A549 (cell line): ENCODE data around the gene SLC4A3. TPM values are rescaled to one million over a fixed set of nuclear protein-coding genes. Genes with fewer than 3 reads are reported as not detected.

Experiments used
- ATAC-seq, 2 experiments: fragments of 200-7000 bp in 1 of 2; fragments of >200 bp in 1 of 2; cut with Nextera tagmentation in 1 of 2; cut with Tn5 transposase in 1 of 2; 3 replicates each; pipeline versions ENCODE4 v1.8.0 to v1.9.1; 2018 to 2020; ENCODE audit warnings: mild to moderate bottlenecking in 1 of 2, moderate library complexity in 1 of 2
- CTCF ChIA-PET: fragments of 300-600 bp; sonication (Branson Sonifier 250); formaldehyde crosslinking; extraction: SDS; loops from one replicate; lab custom pipeline; 2021; ENCODE audit warnings: antibody characterized with exemption, inconsistent platforms; lab: Yijun Ruan, JAX
- POLR2A ChIA-PET: fragments of 350-600 bp; formaldehyde crosslinking; extraction: SDS; loops from one replicate; lab custom pipeline; 2021; ENCODE audit warnings: antibody characterized with exemption, inconsistent platforms; lab: Yijun Ruan, JAX
- DNase-seq, 2 experiments: peaks; one replicate each; pipeline versions ENCODE4 v3.0.0 to v3.0.0-alpha.2; 2011 to 2016; ENCODE audit warnings: low read depth in 1 of 2, low spot score in 1 of 2
- FAIRE-seq: peaks from 2 replicates; lab custom pipeline; 2011; peaks lifted over from hg19 to GRCh38; lab: Jason Lieb, UNC
- H3K27ac ChIP-seq, 2 experiments: fragments of >200 bp; sonication (Bioruptor Twin); formaldehyde crosslinking; 3 replicates each; pipeline ENCODE4 v1.5.1; 2016 to 2017
- H3K4me1 ChIP-seq: fragments of >200 bp; sonication (Bioruptor Twin); formaldehyde crosslinking; 3 replicates; pipeline ENCODE4 v1.6.1; 2016
- H3K4me2 ChIP-seq: fragments of >200 bp; sonication (Bioruptor Twin); formaldehyde crosslinking; 3 replicates; pipeline ENCODE4 v1.6.1; 2016
- H3K4me3 ChIP-seq: fragments of >200 bp; sonication (Bioruptor Twin); formaldehyde crosslinking; 3 replicates; pipeline ENCODE4 v1.5.1; 2016
- H3K9me3 ChIP-seq: fragments of >200 bp; sonication (Bioruptor Twin); formaldehyde crosslinking; 3 replicates; pipeline ENCODE4 v1.6.1; 2016
- CBX2 ChIP-seq: fragments of 200-600 bp; sonication (generic); IDR thresholded peaks from 2 replicates; pipeline ENCODE4 v1.6.1; 2016; ENCODE audit warnings: low read depth, mild to moderate bottlenecking, borderline replicate concordance
- CEBPB ChIP-seq, 2 experiments: fragments of >200 bp in 1 of 2; sonication (Bioruptor Twin) in 1 of 2; formaldehyde crosslinking in 1 of 2; IDR thresholded peaks; 2 replicates each; pipeline ENCODE4 v1.6.1; 2012 to 2016
- CHD2 ChIP-seq: fragments of 150-350 bp; IDR thresholded peaks from 2 replicates; pipeline ENCODE4 v1.6.1; 2014; ENCODE audit warnings: low read length; ENCODE audit not compliant: partially characterized antibody
- EHF ChIP-seq: fragments of 250-450 bp; sonication (Bioruptor Pico); IDR thresholded peaks from 2 replicates; pipeline ENCODE4 v1.5.0; 2020; ENCODE audit warnings: mild to moderate bottlenecking
- EHMT2 ChIP-seq: fragments of 200-600 bp; sonication (generic); IDR thresholded peaks from 2 replicates; pipeline ENCODE4 v1.6.1; 2016; ENCODE audit warnings: antibody characterized with exemption, low read depth, mild to moderate bottlenecking, moderate library complexity
- ESRRA ChIP-seq: fragments of 150-350 bp; IDR thresholded peaks from 2 replicates; pipeline ENCODE4 v1.6.1; 2014; ENCODE audit warnings: mild to moderate bottlenecking, low read length, borderline replicate concordance
- FOSL2 ChIP-seq, 2 experiments: fragments of 450-650 bp in 1 of 2; fragments of >200 bp in 1 of 2; sonication (Bioruptor Twin) in 1 of 2; formaldehyde crosslinking; IDR thresholded peaks; 2 replicates each; pipeline versions ENCODE4 v1.5.0 to v1.6.1; 2016 to 2020; ENCODE audit warnings: mild to moderate bottlenecking in 1 of 2, moderate library complexity in 1 of 2
- HDAC2 ChIP-seq: fragments of 200-600 bp; sonication (generic); IDR thresholded peaks from 2 replicates; pipeline ENCODE4 v1.6.1; 2016
- HOXB5 ChIP-seq: fragments of 250-450 bp; sonication (Bioruptor Pico); IDR thresholded peaks from 2 replicates; pipeline ENCODE4 v1.5.0; 2020; ENCODE audit warnings: mild to moderate bottlenecking, moderate library complexity
- MAZ ChIP-seq: fragments of 150-350 bp; IDR thresholded peaks from 2 replicates; pipeline ENCODE4 v1.6.1; 2014; ENCODE audit warnings: antibody characterized with exemption, low read depth, low read length, borderline replicate concordance
- NR3C1 ChIP-seq: fragments of >200 bp; sonication (Bioruptor Twin); formaldehyde crosslinking; IDR thresholded peaks from 3 replicates; pipeline ENCODE4 v1.6.1; 2017
- PBX3 ChIP-seq: IDR thresholded peaks from 2 replicates; pipeline ENCODE4 v1.6.1; 2012
- PHF8 ChIP-seq: fragments of 200-600 bp; sonication (generic); IDR thresholded peaks from 2 replicates; pipeline ENCODE4 v1.6.1; 2016; ENCODE audit warnings: low read depth, mild to moderate bottlenecking, antibody characterized with exemption, moderate library complexity, borderline replicate concordance
- SMC3 ChIP-seq: fragments of >200 bp; sonication (Bioruptor Twin); formaldehyde crosslinking; IDR thresholded peaks from 3 replicates; pipeline ENCODE4 v1.6.1; 2018; ENCODE audit warnings: inconsistent platforms
- SREBF2 ChIP-seq: fragments of 450-650 bp; IDR thresholded peaks from 2 replicates; pipeline ENCODE4 v1.6.1; 2014; ENCODE audit warnings: mild to moderate bottlenecking, moderate library complexity
- USF2 ChIP-seq: fragments of 450-650 bp; IDR thresholded peaks from 2 replicates; pipeline ENCODE4 v1.6.1; 2014; ENCODE audit warnings: antibody characterized with exemption
- ZFP36 ChIP-seq: fragments of 450-650 bp; IDR thresholded peaks from 2 replicates; pipeline ENCODE4 v1.6.1; 2014; ENCODE audit warnings: borderline replicate concordance; ENCODE audit not compliant: partially characterized antibody
- ZSCAN20 ChIP-seq: fragments of 250-450 bp; sonication (Bioruptor Pico); IDR thresholded peaks from 2 replicates; pipeline ENCODE4 v1.8.0; 2022; ENCODE audit warnings: mild to moderate bottlenecking, moderate library complexity
- WGBS: methylation state at CpG from one replicate; pipeline ENCODE4 v1.1.6; 2017; ENCODE audit errors: missing lambda C conversion rate; 5-methylcytosine and 5-hydroxymethylcytosine counted together
- polyA plus RNA-seq, 4 experiments: library from polyadenylated mRNA; depleted of rRNA in 3 of 4; stranded (reverse); fragments of >200 nt; fragmentation: RNase III in 1 of 4; extraction: RNeasy Plus Mini Kit Qiagen cat#74134 plus additional on column Dnase treatment in 1 of 4; gene quantifications; 2 replicates in 3 of 4; 3 replicates in 1 of 4; pipeline ENCODE4 v1.2.3, GENCODE V29; 2011 to 2017
- TF ChIP-seq, protein P1 (sequence below): fragments of >200 bp; sonication (Bioruptor Twin); formaldehyde crosslinking; IDR thresholded peaks from 3 replicates; pipeline ENCODE4 v1.6.1; 2016
- TF ChIP-seq, protein P2 (sequence below): fragments of 200-600 bp; sonication (generic); IDR thresholded peaks from 2 replicates; pipeline ENCODE4 v1.6.1; 2016; ENCODE audit warnings: antibody characterized with exemption, mild to moderate bottlenecking, moderate library complexity

Gene SLC4A3
- polyA plus RNA-seq, 2 of the 4 experiments (the other 2 are of a cell fraction): 1.4 to 3.6 TPM

GRCh38 chr2:219641390-219642068 is 14.1 kb downstream of the SLC4A3 start:
- no peak for TF ChIP-seq PBX3
- no peak for TF ChIP-seq ESRRA
- no peak for TF ChIP-seq CHD2
- TF ChIP-seq, all 56 proteins: peak for 0
- H3K9me3 ChIP-seq: no peaks in the 10 kb centered on the region
- 60% methylated on average over 7 of the region's 7 CpGs for WGBS
- no peak overlapping the region for H3K27ac ChIP-seq
- CTCF ChIA-PET: interaction anchor here (0.7 to 6.6 kb wide), 15 partner anchors 11 to 1932 kb away, joined by 3 to 68 read pairs (median 6); partner anchors contain the start of gene OBSL1
- H3K4me2 ChIP-seq: no peak overlapping the region
- POLR2A ChIA-PET: interaction anchor here (0.8 kb wide), 1 partner anchor 44 kb away, joined by 3 read pairs; the partner anchor contains the start of gene STK11IP
- FAIRE-seq (no peak), DNase-seq (no peak), ATAC-seq (no peak)
- H3K4me1 ChIP-seq: peaks cover 10% of the 10 kb centered on the region; the same call in 2 of the 3 replicates
- H3K4me3 ChIP-seq: no peak overlapping the region

DNA sequence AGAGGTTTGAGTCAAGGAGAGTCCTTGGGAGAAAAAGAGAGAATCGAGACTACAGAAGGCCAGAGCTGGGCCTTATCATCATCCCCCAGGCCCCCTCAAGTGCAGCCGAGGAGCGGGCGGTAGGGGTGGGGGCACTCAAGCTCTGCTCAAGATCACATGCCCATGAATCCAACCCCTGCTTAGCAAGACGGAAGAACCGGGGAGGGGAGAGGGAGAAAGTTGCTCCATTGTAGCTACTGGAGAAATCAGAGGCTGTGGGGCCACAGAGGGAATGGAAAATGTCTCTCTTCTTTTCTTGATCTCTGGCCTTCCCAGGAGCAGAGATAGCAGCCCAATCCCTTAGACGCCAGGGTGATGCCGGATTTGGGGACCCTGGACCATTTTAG is 14.6 kb downstream of the SLC4A3 start:
- no peak overlapping the region for H3K27ac ChIP-seq
- no peak for TF ChIP-seq HDAC2
- no peak for TF ChIP-seq MAZ
- TF ChIP-seq USF2: no peak
- no peak for TF ChIP-seq EHMT2
- no peak for TF ChIP-seq PHF8
- no peak for TF ChIP-seq SREBF2
- no peak for TF ChIP-seq FOSL2 (IDR thresholded peaks at IDR 0.05)
- TF ChIP-seq FOSL2 (CRISPR knock-in tag; IDR thresholded peaks at IDR 0.05): no peak
- TF ChIP-seq ZSCAN20 (CRISPR knock-in tag): no peak
- no peak for TF ChIP-seq CEBPB (IDR thresholded peaks at IDR 0.05)
- no peak for TF ChIP-seq CBX2
- TF ChIP-seq, protein P1, sequence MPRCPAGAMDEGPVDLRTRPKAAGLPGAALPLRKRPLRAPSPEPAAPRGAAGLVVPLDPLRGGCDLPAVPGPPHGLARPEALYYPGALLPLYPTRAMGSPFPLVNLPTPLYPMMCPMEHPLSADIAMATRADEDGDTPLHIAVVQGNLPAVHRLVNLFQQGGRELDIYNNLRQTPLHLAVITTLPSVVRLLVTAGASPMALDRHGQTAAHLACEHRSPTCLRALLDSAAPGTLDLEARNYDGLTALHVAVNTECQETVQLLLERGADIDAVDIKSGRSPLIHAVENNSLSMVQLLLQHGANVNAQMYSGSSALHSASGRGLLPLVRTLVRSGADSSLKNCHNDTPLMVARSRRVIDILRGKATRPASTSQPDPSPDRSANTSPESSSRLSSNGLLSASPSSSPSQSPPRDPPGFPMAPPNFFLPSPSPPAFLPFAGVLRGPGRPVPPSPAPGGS: no peak
- TF ChIP-seq, protein P2, sequence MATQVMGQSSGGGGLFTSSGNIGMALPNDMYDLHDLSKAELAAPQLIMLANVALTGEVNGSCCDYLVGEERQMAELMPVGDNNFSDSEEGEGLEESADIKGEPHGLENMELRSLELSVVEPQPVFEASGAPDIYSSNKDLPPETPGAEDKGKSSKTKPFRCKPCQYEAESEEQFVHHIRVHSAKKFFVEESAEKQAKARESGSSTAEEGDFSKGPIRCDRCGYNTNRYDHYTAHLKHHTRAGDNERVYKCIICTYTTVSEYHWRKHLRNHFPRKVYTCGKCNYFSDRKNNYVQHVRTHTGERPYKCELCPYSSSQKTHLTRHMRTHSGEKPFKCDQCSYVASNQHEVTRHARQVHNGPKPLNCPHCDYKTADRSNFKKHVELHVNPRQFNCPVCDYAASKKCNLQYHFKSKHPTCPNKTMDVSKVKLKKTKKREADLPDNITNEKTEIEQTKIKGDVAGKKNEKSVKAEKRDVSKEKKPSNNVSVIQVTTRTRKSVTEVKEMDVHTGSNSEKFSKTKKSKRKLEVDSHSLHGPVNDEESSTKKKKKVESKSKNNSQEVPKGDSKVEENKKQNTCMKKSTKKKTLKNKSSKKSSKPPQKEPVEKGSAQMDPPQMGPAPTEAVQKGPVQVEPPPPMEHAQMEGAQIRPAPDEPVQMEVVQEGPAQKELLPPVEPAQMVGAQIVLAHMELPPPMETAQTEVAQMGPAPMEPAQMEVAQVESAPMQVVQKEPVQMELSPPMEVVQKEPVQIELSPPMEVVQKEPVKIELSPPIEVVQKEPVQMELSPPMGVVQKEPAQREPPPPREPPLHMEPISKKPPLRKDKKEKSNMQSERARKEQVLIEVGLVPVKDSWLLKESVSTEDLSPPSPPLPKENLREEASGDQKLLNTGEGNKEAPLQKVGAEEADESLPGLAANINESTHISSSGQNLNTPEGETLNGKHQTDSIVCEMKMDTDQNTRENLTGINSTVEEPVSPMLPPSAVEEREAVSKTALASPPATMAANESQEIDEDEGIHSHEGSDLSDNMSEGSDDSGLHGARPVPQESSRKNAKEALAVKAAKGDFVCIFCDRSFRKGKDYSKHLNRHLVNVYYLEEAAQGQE: no peak
- TF ChIP-seq ZFP36: no peak
- no peak for TF ChIP-seq EHF (CRISPR knock-in tag)
- TF ChIP-seq HOXB5 (CRISPR knock-in tag): no peak
- TF ChIP-seq NR3C1: no peak
- no peak for TF ChIP-seq SMC3
- H3K4me3 ChIP-seq: no peak overlapping the region
- ATAC-seq (peak; percentile 4 to 8; a peak in 2 of 6 replicates), FAIRE-seq (no peak), DNase-seq (no peak)
- no peaks in the 10 kb centered on the region for H3K9me3 ChIP-seq
- 61% methylated on average over 8 of the region's 8 CpGs for WGBS
- peak overlapping the region; percentile 34; the same call in 1 of the 3 replicates for H3K4me2 ChIP-seq
- peaks cover 10% of the 10 kb centered on the region; the same call in 2 of the 3 replicates for H3K4me1 ChIP-seq
- POLR2A ChIA-PET: no interaction called here
- CTCF ChIA-PET: interaction anchor here (0.7 to 6.6 kb wide), 20 partner anchors 10 to 239 kb away, joined by 3 to 68 read pairs (median 6); partner anchors contain the start of gene OBSL1
